ENCODE data around the gene MET. TPM values are rescaled to one million over a fixed set of nuclear protein-coding genes. Genes with fewer than 3 reads are reported as not detected.
"Not testable (repeated sequence)": the region's sequence is repeated elsewhere in the genome, so short reads cannot be mapped to it uniquely, and the experiment has no call there.

MET gene
- total RNA-seq, 1 donor from 2014 or later = 22.8 TPM

DNA sequence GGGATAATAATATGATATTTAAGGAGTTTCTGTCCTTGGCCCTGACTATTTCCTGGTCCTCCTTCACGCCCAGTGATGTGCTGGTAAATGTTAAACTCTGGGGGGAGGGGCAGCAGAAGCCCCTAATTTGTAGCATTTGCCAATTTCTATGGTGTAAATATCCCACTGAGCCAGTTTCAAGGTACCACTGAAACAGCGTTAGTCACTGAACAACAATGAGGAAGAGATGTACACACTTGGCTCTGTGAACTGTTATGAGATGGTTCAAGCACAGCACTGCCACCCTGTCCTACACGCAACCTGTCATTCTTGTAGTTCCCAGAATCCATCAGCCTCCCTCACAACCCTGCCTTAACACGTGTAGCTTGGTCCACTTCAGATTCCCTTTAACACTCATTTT, 39.8 kb downstream of the MET start:
- no peak for DNase-seq (ENCODE audit: low spot score in 2 of 2, unreplicated experiment in 2 of 2)
- peaks cover 8% of the 10 kb centered on the region for H3K9me3 Mint-ChIP-seq
- H3K4me1 Mint-ChIP-seq = peaks cover 40% of the 10 kb centered on the region
- H3K4me3 Mint-ChIP-seq = no peak overlapping the region
- no peaks in the 10 kb centered on the region for H3K27me3 Mint-ChIP-seq (ENCODE audit: low read depth)
- H3K27ac Mint-ChIP-seq = no peak overlapping the region
- peaks cover 8% of the 10 kb centered on the region for H3K36me3 Mint-ChIP-seq
- no peak for TF ChIP-seq CTCF (IDR thresholded peaks at IDR 0.05; ENCODE audit: unreplicated experiment)

- H3K27ac Mint-ChIP-seq = no peak overlapping the region
- peaks cover 8% of the 10 kb centered on the region for H3K36me3 Mint-ChIP-seq
- H3K9me3 Mint-ChIP-seq = peaks cover 8% of the 10 kb centered on the region
- TF ChIP-seq CTCF (IDR thresholded peaks at IDR 0.05; ENCODE audit: unreplicated experiment) = no peak
- no peaks in the 10 kb centered on the region for H3K27me3 Mint-ChIP-seq (ENCODE audit: low read depth)
- H3K4me1 Mint-ChIP-seq = peaks cover 36% of the 10 kb centered on the region
- no peak overlapping the region for H3K4me3 Mint-ChIP-seq
- no peak for DNase-seq (ENCODE audit: low spot score in 2 of 2, unreplicated experiment in 2 of 2)
Observed at GRCh38 chr7:116713500-116713899, 41.5 kb downstream of the MET start.

GRCh38 chr7:116713918-116714317, 41.9 kb downstream of the MET start:
- Mint-ChIP-seq H3K36me3 (peaks cover 8% of the 10 kb centered on the region), H3K4me1 (peaks cover 34% of the 10 kb centered on the region), H3K27ac (no peak overlapping the region), H3K27me3 (ENCODE audit: low read depth) (no peaks in the 10 kb centered on the region), H3K4me3 (no peak overlapping the region), H3K9me3 (peaks cover 8% of the 10 kb centered on the region)
- DNase-seq (ENCODE audit: low spot score in 2 of 2, unreplicated experiment in 2 of 2) = no peak
- no peak for TF ChIP-seq CTCF (IDR thresholded peaks at IDR 0.05; ENCODE audit: unreplicated experiment)

DNA sequence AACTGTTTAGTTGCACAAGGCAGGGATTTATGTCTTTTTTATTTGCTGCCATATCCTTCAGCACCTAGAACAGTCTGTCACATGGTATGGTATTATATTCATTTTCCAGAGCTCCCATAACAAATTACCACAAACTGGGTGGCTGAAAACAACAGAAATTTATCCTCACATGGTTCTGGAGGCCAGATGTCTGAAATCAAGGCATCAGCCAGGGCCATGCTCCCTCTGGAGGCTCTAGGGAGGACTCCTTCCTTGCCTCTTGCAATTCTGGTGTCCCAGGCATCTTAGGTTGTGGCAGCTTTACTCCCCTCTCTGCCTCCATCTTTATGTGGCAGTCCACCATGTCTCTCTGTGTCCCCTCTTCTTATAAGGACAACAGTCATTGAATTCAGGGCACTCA, 43.1 kb downstream of the MET start:
- Mint-ChIP-seq H3K4me3 (no peak overlapping the region), H3K9me3 (peaks cover 8% of the 10 kb centered on the region), H3K27me3 (ENCODE audit: low read depth) (no peaks in the 10 kb centered on the region), H3K36me3 (peaks cover 8% of the 10 kb centered on the region), H3K27ac (no peak overlapping the region), H3K4me1 (peaks cover 27% of the 10 kb centered on the region)
- DNase-seq (ENCODE audit: low spot score in 2 of 2, unreplicated experiment in 2 of 2) = no peak
- TF ChIP-seq CTCF (IDR thresholded peaks at IDR 0.05; ENCODE audit: unreplicated experiment) = no peak

- no peak for TF ChIP-seq CTCF (IDR thresholded peaks at IDR 0.05; ENCODE audit: unreplicated experiment)
- Mint-ChIP-seq H3K27me3 (ENCODE audit: low read depth) (no peaks in the 10 kb centered on the region), H3K4me1 (peaks cover 18% of the 10 kb centered on the region), H3K27ac (peak overlapping the region; percentile 4), H3K9me3 (peaks cover 2% of the 10 kb centered on the region), H3K4me3 (no peak overlapping the region), H3K36me3 (peaks cover 1% of the 10 kb centered on the region)
- no peak for DNase-seq (ENCODE audit: low spot score in 2 of 2, unreplicated experiment in 2 of 2)
Observed at GRCh38 chr7:116717137-116717536, 45.1 kb downstream of the MET start.

- H3K27ac Mint-ChIP-seq; H3K36me3 Mint-ChIP-seq; H3K4me1 Mint-ChIP-seq; H3K27me3 Mint-ChIP-seq (ENCODE audit: low read depth); DNase-seq (ENCODE audit: low spot score in 2 of 2, unreplicated experiment in 2 of 2); H3K9me3 Mint-ChIP-seq: not testable (repeated sequence)
- peak overlapping the region; percentile 28 for H3K4me3 Mint-ChIP-seq
Observed at GRCh38 chr7:116723959-116724529, 52.0 kb downstream of the MET start.

Data from mesothelial cell of epicardium (in vitro differentiated cells).